Bronchus fibroblast of lung (primary cell): ENCODE data around the gene ZDHHC9. TPM values are rescaled to one million over a fixed set of nuclear protein-coding genes. Genes with fewer than 3 reads are reported as not detected.

Source experiments
- total RNA-seq: library from RNA; depleted of rRNA; stranded (reverse); fragments of >200 nt; gene quantifications from 2 replicates; pipeline ENCODE4 v1.2.3, GENCODE V29; 2015

ZDHHC9 gene
- total RNA-seq: 18.7 and 19.7 TPM in 2 replicates

DNA sequence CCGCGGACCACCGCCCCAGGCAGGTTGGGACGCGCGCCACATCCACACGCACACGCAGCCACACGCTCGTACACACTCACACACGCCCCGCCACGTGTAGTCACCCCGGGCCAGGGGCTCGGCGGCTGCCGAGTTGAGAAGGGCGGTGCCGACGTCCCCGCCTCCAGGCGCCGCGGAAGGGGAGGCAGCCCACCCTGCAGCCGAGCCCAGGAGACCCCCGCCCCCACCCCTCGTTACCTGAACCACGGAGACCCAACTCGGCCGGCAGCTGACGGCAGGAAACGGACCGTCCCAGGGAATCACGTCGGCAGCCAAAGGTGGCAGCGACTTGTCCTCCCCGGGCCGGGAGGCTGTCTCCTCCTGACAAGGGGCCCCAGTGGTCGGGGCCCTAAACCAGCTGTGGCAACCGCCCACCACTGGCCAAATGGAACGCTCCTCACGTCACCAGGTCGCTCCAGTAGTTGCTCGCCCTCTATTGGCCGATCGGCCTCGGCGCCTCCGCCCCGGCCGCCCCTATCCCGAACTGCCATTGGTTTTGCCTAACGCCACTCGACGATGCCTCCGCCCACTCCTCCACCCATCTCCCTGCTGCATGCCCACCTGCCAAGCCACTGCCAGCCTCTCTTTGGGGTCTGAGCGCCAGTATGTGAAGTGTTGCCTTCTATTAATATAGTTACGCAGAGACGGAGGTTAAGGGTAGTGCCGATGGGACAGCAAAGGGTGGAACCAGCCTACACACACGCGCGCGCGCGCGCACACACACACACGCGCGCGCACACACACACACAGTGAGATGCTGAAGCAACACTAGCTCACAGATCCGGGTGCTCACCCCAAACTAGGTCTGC lies at the start of gene ZDHHC9:
TSS of gene ZDHHC9 (minus strand) at position 428 of the 848 bp plus-strand sequence. CDS start 1,941 bp downstream, outside the sequence.

DNA sequence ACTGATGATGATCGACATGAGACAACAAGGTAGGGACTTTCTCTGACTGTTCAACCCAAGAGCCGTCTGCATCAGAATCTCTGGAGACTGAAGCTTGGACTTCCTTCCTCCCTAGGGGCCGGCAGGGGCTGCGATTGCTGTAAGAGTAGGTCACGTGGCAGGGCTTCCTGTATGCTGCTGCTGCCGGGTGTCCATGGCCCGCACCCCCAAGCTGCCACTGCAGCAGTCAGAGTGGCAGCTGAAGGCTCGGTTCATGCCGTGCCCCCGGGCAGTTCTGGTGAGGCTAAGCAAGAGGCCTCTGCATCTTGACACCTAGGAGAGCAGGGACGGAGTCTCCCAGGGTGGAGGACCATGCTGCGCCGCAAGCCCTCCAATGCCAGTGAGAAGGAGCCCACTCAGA lies 63.9 kb downstream of the ZDHHC9 start, which contains the start of gene SASH3:
TSS of gene SASH3 (plus strand) at position 203 of the 400 bp plus-strand sequence. CDS start at position 352, 149 bp downstream.

Other genes with a start within 250 kb of the ZDHHC9 start
- 0.30 and 0.34 TPM in 2 replicates for gene APLN, start 188.9 kb downstream of the ZDHHC9 start, total RNA-seq
- gene XPNPEP2, start 104.9 kb downstream of the ZDHHC9 start, total RNA-seq: 0.59 and 1.5 TPM in 2 replicates
- not detected in 2 replicates for gene SASH3, start 63.9 kb downstream of the ZDHHC9 start, total RNA-seq
- 10.1 and 14.0 TPM in 2 replicates for gene UTP14A, start 62.3 kb upstream of the ZDHHC9 start, total RNA-seq
- 1.9 and 2.5 TPM in 2 replicates for gene BCORL1, start 138.7 kb upstream of the ZDHHC9 start, total RNA-seq